Thyroid gland (tissue), 4 donors: ENCODE data around the gene SORT1. TPM values are rescaled to one million over a fixed set of nuclear protein-coding genes. Genes with fewer than 3 reads are reported as not detected.
"Not testable (repeated sequence)": the region's sequence is repeated elsewhere in the genome, so short reads cannot be mapped to it uniquely, and the experiment has no call there.

Source experiments
- DNase-seq, 2 donors: peaks; one replicate each; pipeline ENCODE4 v3.0.0-alpha.2; 2019
- H3K27ac ChIP-seq, 3 donors: fragments of 200-600 bp; sonication (generic); 1 replicate in 2 of 3; 2 replicates in 1 of 3; pipeline ENCODE4 v1.5.1; 2016 to 2019; ENCODE audit warnings: mild to moderate bottlenecking in 1 of 3, moderate library complexity in 1 of 3
- H3K27me3 ChIP-seq: fragments of 200-600 bp; sonication (generic); one replicate; pipeline ENCODE4 v1.5.1; 2019
- H3K36me3 ChIP-seq, 2 donors: fragments of 200-600 bp; sonication (generic); one replicate each; pipeline ENCODE4 v1.5.1; 2016 to 2019
- H3K4me1 ChIP-seq, 2 donors: fragments of 200-600 bp; sonication (generic); one replicate each; pipeline ENCODE4 v1.5.1; 2017 to 2019
- H3K4me3 ChIP-seq, 3 donors: fragments of 200-600 bp; sonication (generic); replicated peaks in 1 of 3; 1 replicate in 2 of 3; 2 replicates in 1 of 3; pipeline ENCODE4 v1.5.1; 2016; ENCODE audit warnings: mild to moderate bottlenecking in 1 of 3
- H3K9me3 ChIP-seq: fragments of 200-600 bp; sonication (generic); one replicate; pipeline ENCODE4 v1.5.1; 2017
- POLR2A ChIP-seq, 2 donors: fragments of 450-650 bp; IDR thresholded peaks; one replicate each; pipeline ENCODE4 v1.6.1; 2017; ENCODE audit warnings: antibody characterized with exemption in 2 of 2, mild to moderate bottlenecking in 2 of 2, moderate library complexity in 1 of 2
- WGBS, 2 donors: methylation state at CpG; one replicate each; pipeline ENCODE4 v1.1.5; 2017; 5-methylcytosine and 5-hydroxymethylcytosine counted together
- intact Hi-C: fragments of 100-400 bp; cut with DNase I; formaldehyde crosslinking; loops from one replicate; pipeline ENCODE4 v1.15.1; 2023
- total RNA-seq, 4 donors: library from RNA; depleted of rRNA; stranded (reverse); fragments of >200 nt; gene quantifications; one replicate each; pipeline ENCODE4 v1.2.3, GENCODE V29; 2016
- TF ChIP-seq, protein P1 (sequence below), 6 experiments: fragments of 200-600 bp in 3 of 6; fragments of 450-650 bp in 3 of 6; sonication (generic) in 3 of 6; IDR thresholded peaks; one replicate each; pipeline ENCODE4 v1.5.1; 2016 to 2019; ENCODE audit warnings: antibody characterized with exemption in 6 of 6, mild to moderate bottlenecking in 2 of 6, inconsistent platforms in 1 of 6, moderate library complexity in 1 of 6

Gene SORT1
- total RNA-seq, 4 donors from 2014 or later = 65.7 to 152 (median 137) TPM

DNA sequence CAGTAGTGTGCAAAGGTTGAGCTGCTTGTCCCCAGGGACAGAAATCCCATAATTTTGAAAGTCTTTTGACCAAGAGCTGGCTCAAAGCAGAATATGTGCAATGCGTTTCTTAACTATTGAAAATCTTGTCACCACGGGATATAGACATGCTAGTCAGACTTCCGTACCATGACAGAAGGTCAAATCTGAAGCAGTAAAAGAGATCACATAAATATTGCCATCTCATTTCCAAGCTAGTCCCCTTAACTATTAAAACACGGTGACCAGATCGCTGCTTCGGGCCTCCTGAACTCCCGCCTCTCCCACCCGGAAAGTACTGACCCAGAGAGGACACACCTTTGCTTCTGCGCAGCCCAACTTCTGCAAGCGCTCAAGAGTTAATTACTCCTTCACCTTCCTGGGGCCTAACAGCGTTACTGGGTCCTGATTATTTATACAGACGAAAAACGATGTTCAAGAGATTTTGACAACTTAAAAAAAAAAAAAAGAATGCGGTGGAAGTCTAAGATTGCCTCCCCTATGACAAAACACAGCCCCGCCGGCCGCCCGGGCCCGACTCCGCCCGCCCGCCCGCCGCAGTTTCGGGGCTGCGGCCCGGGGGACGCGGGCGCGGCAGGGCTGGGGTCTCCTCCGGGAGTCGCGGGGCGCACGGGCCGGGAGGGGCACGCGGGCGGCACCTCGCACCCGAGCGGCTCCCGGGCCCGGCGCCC lies 692 bp downstream of the SORT1 start:
- intact Hi-C loops = loop anchor here (5.0 kb wide), 1 partner anchor 115 kb away; the partner anchor contains the start of gene PSRC1
- TF ChIP-seq POLR2A (IDR thresholded peaks at IDR 0.05) = no peak
- TF ChIP-seq, protein P1, sequence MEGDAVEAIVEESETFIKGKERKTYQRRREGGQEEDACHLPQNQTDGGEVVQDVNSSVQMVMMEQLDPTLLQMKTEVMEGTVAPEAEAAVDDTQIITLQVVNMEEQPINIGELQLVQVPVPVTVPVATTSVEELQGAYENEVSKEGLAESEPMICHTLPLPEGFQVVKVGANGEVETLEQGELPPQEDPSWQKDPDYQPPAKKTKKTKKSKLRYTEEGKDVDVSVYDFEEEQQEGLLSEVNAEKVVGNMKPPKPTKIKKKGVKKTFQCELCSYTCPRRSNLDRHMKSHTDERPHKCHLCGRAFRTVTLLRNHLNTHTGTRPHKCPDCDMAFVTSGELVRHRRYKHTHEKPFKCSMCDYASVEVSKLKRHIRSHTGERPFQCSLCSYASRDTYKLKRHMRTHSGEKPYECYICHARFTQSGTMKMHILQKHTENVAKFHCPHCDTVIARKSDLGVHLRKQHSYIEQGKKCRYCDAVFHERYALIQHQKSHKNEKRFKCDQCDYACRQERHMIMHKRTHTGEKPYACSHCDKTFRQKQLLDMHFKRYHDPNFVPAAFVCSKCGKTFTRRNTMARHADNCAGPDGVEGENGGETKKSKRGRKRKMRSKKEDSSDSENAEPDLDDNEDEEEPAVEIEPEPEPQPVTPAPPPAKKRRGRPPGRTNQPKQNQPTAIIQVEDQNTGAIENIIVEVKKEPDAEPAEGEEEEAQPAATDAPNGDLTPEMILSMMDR (IDR thresholded peaks at IDR 0.05) = no peak
- Histone ChIP-seq H3K36me3 (peaks cover 8% of the 10 kb centered on the region in 2 donors), H3K4me1 (peaks cover 32 to 38% of the 10 kb centered on the region in 2 donors), H3K9me3 (no peaks in the 10 kb centered on the region), H3K27me3 (no peaks in the 10 kb centered on the region), H3K4me3 (peak overlapping the region in 2 of 3 donors; percentile 27 to 48), H3K27ac (peak overlapping the region; percentile 88 to 96 (median 94))
- WGBS, 2 donors = 4 to 7% methylated on average over 22 to 34 of the region's 46 CpGs
- DNase-seq = peak; percentile 48 to 53

DNA sequence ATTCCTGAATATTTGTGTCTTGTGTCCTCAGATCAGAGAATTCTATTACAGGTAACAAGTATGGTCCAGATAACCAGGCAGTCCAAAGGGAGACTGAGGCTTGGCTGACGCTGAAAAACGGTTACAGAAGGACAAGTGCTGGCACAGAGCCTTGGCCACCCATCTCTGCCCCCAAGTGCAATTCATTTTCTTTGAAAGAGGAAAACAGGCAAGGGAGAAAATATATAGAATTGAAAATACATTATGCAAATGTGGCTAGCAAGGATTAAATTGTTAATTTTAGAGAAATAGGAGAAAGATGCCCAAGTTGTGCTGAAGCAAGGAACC lies 1.2 kb downstream of the SORT1 start:
- Histone ChIP-seq H3K27me3 (no peaks in the 10 kb centered on the region), H3K27ac (peak overlapping the region; percentile 88 to 96 (median 94)), H3K4me1 (peaks cover 37 to 44% of the 10 kb centered on the region in 2 donors), H3K9me3 (no peaks in the 10 kb centered on the region), H3K36me3 (peaks cover 3 to 8% of the 10 kb centered on the region in 2 donors), H3K4me3 (peak overlapping the region in 2 of 3 donors; percentile 27 to 48)
- intact Hi-C loops = loop anchor here (5.0 kb wide), 1 partner anchor 114 kb away; the partner anchor contains the start of gene PSRC1
- TF ChIP-seq POLR2A (IDR thresholded peaks at IDR 0.05) = no peak
- 25 to 39% methylated on average over 2 of the region's 2 CpGs for WGBS, 2 donors
- DNase-seq = peak in 1 of 2 donors; percentile 23

DNA sequence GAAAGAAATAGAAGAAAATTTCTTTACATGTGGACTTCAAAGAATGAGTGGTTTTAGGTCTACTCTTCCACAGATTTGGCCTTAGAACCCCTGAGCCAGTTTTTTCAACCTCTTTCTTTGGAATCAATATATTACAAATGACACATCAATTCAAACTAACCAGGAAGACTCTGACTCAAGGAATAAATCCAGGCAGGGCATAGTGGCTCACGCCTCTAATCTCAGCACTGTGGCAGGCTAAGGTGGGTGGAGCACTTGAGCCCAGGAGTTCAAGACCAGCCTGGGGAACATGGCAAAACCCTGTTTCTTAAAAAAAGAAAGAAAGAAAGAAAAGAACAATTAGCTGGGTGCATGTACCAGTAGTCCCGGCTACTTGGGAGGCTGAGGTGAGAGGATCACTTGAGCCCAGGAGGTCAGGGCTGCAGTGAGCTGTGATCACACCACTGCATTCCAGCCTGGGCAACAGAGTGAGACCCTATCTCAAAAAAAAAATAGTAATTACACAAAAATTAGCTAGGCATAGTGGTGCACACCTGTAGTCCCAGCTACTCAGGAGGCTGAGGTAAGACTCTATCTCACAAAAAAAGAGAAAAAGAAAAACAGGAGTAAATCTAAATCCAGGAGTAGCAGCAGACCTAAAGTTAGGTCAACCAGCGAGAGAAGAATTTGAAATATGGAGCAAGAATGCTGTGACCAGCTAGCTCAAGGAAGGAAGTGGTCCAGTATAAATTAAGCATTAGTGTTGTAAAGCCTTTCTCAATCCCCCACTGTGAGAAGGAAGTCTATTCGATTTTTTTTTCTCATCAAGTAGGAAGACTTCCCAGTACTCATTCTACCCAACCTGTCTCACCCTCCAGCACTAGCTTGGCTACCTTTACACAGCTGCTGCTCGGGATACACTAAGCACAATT lies 1.9 kb downstream of the SORT1 start:
- Histone ChIP-seq H3K27me3 (no peaks in the 10 kb centered on the region), H3K4me3 (peak overlapping the region in 1 of 3 donors; percentile 48), H3K36me3 (peaks cover 0 to 2% of the 10 kb centered on the region in 2 donors), H3K4me1 (peaks cover 43 to 49% of the 10 kb centered on the region in 2 donors), H3K27ac (peak overlapping the region; percentile 88 to 96 (median 94)), H3K9me3 (no peaks in the 10 kb centered on the region)
- 59 to 63% methylated on average over 5 of the region's 5 CpGs for WGBS, 2 donors
- TF ChIP-seq POLR2A (IDR thresholded peaks at IDR 0.05) = no peak
- TF ChIP-seq, protein P1 (IDR thresholded peaks at IDR 0.05) = no peak
- no peak for DNase-seq
- intact Hi-C loops = loop anchor here (5.0 kb wide), 1 partner anchor 114 kb away; the partner anchor contains the start of gene PSRC1

- peak in 1 of 2 donors; percentile 53 for DNase-seq
- not testable (repeated sequence) for H3K4me3 ChIP-seq, H3K27me3 ChIP-seq, H3K9me3 ChIP-seq, H3K36me3 ChIP-seq
- H3K27ac ChIP-seq = peak overlapping the region; percentile 88 to 96 (median 94)
- H3K4me1 ChIP-seq = peaks cover 50 to 55% of the 10 kb centered on the region in 2 donors
- WGBS, 2 donors = 42 to 44% methylated on average over 8 of the region's 8 CpGs
- intact Hi-C loops = loop anchor here (5.0 kb wide), 1 partner anchor 113 kb away; the partner anchor contains the start of gene PSRC1
Observed at GRCh38 chr1:109395282-109395599, 2.5 kb downstream of the SORT1 start.

GRCh38 chr1:109394591-109395281 lies 3.0 kb downstream of the SORT1 start:
- Histone ChIP-seq H3K4me3 (no peak overlapping the region), H3K27me3 (no peaks in the 10 kb centered on the region), H3K4me1 (peaks cover 55 to 60% of the 10 kb centered on the region in 2 donors), H3K36me3 (no peaks in the 10 kb centered on the region), H3K9me3 (no peaks in the 10 kb centered on the region), H3K27ac (peak overlapping the region; percentile 88 to 96 (median 94))
- intact Hi-C loops = loop anchor here (5.0 kb wide), 1 partner anchor 112 kb away; the partner anchor contains the start of gene PSRC1
- DNase-seq = no peak
- TF ChIP-seq, protein P1 (IDR thresholded peaks at IDR 0.05) = no peak
- TF ChIP-seq POLR2A (IDR thresholded peaks at IDR 0.05) = no peak
- WGBS, 2 donors = 64 to 65% methylated on average over 5 of the region's 5 CpGs
